Occipital lobe (tissue), 2 donors: Measurements from ENCODE around the gene SCYGR6. TPM values are rescaled to one million over a fixed set of nuclear protein-coding genes. Genes with fewer than 3 reads are reported as not detected.
"Not testable (repeated sequence)": the region's sequence is repeated elsewhere in the genome, so short reads cannot be mapped to it uniquely, and the experiment has no call there.

Experiments
- DNase-seq: peaks from one replicate; lab custom pipeline; 2025; lab: John Stamatoyannopoulos, UW
- total RNA-seq: library from RNA; depleted of rRNA; stranded (reverse); fragments of >200 nt; gene quantifications from one replicate; pipeline ENCODE4 v1.2.3, GENCODE V29; 2014

Gene SCYGR6, protein sequence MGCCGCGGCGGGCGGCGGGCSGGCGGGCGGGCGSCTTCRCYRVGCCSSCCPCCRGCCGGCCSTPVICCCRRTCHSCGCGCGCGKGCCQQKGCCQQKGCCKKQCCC
- total RNA-seq, result not detected

DNA sequence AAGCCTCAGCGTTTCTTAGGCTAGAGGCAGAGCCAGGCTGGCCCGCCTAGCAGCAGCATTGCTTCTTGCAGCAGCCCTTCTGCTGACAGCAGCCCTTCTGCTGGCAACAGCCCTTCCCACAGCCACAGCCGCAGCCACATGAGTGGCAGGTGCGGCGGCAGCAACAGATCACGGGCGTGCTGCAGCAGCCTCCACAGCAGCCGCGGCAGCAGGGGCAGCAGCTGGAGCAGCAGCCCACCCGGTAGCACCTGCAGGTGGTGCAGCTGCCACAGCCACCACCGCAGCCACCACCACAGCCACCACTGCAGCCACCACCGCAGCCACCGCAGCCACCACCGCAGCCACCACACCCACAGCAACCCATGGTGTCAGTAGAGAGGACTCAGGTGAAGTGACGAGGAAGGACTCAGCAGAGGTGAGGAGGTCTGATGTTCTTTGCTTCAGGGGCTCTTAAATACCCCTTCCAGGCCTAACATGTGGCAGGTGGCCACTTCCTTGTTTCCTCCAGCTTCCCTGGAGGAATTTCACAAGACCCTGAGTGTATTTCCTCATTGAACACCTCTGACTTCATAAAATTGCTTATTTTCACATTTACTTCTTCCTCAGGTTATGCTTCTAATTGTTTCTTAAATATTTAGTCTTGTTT is at the start of gene SCYGR6:
Gene SCYGR6, minus strand, starts transcription at position 364 of the 646 bp plus-strand sequence. Its CDS starts 0 bp downstream, at position 364.
- no peak for DNase-seq

GRCh38 chr2:227774011-227774624 is 49.6 kb upstream of the SCYGR6 start:
- DNase-seq, result no peak

DNA sequence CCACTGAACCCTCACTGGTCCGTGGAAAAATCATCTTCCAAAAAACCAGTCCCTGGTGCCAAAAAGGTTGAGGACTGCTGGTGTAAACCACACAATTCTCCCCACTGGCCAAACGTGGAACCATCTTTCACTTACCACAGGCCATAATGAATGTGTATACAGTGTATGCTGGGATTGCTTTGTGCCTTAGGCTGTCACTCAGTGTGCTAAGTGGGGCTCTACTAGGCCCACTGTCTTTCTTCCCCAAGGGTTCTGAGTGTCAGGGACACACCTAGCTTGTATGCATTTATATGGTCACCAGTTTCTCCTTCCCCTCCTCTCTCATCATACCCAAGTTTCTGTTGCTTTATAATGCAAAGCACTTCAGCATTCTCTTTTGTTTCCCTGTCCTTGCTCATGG is 48.4 kb upstream of the SCYGR6 start:
- no peak for DNase-seq

DNA sequence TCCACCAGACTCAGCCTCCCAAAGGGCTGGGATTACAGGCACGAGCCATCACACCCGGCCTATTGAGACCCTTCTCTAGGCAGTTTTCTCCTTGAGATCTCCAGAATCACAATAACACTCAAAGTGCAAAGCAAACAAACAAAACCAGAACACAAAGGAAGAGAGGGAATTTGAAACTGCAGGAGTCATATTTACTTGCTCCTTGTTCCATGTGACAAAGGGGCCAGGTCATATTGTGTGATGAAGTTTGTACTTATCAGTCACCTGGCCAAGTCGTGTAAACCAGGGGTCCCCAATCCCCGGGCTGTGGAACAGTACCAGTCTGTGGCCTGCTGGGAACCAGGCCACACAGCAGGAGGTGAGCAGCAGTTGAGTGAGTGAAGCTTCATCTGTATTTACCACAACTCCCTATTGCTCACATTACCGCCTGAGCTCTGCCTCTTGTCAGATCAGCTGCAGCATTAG is 47.7 kb upstream of the SCYGR6 start:
- no peak for DNase-seq

DNA sequence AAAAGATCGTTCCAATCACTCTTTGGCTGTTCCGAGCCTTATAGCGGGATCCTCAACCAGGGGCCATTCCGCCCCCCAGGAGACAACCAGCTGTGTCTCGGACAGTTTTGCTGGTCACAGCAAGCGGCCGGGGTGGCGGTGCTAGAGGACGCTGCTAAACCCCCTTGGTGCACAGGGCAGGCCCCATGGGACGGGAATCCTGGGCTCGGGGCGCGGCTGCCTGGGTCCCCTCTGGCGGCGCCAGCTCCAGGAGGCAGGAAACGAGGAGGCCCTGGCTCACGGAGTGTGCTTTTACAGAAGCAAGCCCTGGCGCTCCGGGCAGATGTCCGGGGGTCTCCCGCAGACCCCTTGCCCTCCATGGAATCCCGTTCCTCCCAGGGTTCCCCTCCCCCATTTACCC is 43.3 kb upstream of the SCYGR6 start:
- no peak for DNase-seq

GRCh38 chr2:227766373-227766883 is 41.9 kb upstream of the SCYGR6 start:
- DNase-seq, result peak; percentile 63

- DNase-seq, result no peak
Measured at GRCh38 chr2:227765788-227766372, 41.3 kb upstream of the SCYGR6 start.

- DNase-seq, result no peak
Measured at GRCh38 chr2:227761740-227762476, 37.4 kb upstream of the SCYGR6 start.

GRCh38 chr2:227759411-227760118 is 35.0 kb upstream of the SCYGR6 start:
- DNase-seq, result no peak

DNA sequence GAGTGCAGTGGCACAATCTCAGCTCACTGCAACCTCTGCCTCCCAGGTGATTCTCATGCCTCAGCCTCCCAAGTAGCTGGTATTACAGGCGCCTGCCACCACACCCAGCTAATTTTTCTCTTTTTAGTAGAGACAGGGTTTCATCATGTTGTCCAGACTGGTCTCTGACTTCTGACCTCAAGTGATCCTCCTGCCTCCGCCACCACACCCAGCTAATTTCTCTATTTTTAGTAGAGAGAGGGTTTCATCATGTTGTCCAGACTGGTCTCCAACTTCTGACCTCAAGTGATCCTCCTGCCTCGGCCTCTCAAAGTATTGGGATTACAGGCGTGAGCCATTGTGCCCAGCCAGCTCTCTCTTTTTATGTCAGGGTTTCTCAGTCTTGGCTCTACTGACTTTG is 31.7 kb upstream of the SCYGR6 start:
- DNase-seq, result not testable (repeated sequence)

DNA sequence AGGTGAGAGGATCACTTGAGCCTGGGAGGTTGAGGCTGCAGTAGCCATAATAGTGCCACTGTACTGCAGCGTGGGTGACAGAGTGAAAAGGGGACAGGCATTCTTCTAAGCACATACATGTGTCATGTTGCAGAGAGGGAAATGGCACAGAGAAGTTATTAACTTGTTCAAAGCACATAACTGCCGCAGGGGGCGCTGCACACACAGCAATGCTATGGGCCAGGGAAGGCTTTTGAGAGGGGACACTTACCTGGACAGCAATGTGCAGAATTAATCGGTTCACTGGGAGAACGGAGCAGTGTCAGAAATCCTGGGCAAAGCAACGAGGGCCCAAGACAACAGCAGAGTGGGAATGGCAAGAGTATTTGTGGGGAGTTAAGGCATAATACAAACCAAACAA is 23.5 kb upstream of the SCYGR6 start:
- DNase-seq, result no peak

DNA sequence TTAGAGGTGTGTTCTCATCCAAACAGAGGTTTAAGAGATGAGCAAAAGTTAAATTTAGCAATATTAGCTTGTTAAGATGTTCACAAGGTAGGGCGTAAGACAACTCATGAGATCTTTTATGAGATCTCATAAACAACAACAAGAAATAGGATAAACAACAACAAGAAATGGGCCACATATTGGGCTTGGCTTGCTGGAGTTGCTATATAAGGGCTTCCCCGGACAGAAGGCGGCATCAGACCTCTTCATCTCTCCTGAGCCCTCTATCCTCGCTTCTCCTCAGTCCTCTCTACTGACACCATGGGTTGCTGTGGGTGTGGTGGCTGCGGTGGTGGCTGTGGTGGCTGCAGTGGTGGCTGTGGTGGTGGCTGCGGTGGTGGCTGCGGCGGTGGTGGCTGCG is 21.0 kb upstream of the SCYGR6 start, which contains the start of gene SCYGR8:
Gene SCYGR8, plus strand, starts transcription at position 301 of the 400 bp plus-strand sequence. Its CDS starts 0 bp downstream, at position 301.
- DNase-seq, result no peak

DNA sequence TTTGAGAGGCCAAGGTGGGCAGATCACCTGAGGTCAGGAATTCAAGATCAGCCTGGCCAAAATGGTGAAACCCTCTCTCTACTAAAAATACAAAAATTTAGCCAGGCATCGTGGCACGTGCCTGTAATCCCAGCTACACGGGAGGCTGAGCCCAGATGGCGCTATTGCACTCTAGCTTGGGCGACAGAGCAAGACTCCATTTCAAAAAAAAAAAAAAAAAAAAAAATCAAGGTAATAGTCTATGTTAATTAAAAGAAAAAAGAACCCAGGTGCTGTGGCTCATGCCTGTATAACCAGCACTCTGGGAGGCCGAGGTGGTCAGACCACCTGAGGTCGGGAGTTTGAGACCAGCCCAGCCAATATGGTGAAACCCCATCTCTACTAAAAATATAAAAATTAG is 16.1 kb upstream of the SCYGR6 start:
- DNase-seq, result not testable (repeated sequence)

DNA sequence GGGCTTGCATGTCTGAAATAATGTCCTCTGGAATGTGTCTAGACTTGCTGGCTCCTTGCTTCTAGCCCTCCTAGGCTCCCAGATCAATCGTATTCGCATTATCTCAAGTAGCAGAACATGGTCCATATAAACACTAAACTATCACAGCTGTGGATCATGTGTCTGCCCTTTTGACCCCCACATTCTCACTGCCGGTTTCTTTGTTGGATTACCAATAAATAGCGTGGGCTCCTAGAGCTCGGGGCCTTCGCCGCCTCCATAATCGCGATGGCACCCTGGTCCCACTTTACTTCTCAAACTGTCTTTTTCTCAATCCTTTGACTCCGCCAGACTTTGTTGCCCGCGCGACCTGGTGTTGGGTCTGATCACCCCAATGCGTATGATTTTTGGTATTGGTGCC is 14.8 kb upstream of the SCYGR6 start:
- DNase-seq, result no peak

DNA sequence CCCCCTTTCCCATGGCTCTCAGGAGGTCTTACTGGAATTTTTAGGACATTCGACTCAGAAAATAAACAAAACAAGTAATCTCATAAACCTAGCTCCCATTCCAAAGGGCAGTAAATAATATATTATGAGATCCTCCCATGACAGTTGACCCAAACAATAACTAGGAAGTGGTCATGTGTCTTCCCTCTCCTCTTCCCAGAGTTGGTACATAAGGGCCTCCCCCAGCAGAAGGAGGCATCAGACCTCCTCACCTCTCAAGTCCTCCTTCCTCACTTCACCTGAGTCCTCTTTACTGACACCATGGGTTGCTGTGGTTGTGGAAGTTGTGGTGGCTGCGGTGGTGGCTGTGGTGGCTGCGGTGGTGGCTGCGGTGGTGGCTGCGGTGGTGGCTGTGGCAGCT is 3.5 kb upstream of the SCYGR6 start, which contains the start of gene SCYGR7:
Gene SCYGR7, plus strand, starts transcription at position 301 of the 400 bp plus-strand sequence. Its CDS starts 0 bp downstream, at position 301.
- DNase-seq, result no peak

GRCh38 chr2:227722821-227723220 is 1.7 kb downstream of the SCYGR6 start:
- DNase-seq, result not testable (repeated sequence)

- no peak for DNase-seq
Measured at GRCh38 chr2:227720680-227721079, 3.9 kb downstream of the SCYGR6 start.

- DNase-seq, result no peak
Measured at GRCh38 chr2:227719641-227720040, 4.9 kb downstream of the SCYGR6 start.

DNA sequence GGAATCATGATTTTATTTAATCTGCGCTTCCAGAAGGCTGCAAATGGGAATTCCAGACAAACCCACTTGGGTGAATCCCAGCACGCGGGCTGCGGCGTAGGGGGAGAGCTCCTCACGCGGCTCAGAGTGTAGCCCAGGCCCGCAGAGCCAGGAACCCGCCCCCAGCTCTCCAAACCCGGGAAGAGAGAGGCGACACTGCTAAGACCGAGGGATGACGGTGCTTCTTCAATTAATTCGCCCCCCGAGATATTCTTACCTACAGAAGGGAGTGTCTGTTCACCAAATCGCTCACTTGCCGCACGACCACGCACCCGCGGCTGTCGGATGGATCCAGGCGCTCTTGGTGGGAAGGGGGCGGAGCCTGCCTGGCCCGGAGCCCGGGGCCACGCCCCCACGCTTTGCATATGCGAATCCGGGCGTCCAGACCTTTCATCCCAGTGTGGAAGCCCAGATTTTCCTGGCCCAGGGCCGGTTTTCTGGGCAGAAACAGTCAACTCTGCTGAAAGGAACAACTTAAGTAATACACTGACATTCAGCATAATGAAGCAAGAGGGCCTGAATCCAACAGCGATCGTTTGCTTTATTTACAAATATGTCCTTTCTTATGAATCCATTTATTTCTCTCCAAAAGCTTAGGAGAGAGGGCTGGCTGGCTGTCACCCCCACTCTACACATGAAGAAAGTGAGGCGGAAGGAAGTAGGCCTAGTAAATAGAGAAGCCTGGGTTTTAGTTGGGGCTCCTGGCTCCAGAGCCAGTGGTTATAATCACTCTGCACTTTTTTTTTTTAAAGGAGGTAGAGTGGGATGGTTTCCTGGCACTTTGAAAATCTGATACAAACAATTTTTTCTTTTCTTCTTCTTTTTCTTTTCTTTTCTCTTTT is 6.6 kb downstream of the SCYGR6 start, which contains the start of gene SLC19A3:
Gene SLC19A3, minus strand, starts transcription at position 342 of the 881 bp plus-strand sequence. CDS start 15,710 bp downstream, outside the sequence.
- DNase-seq, result peak; percentile 66

- DNase-seq, result no peak
Measured at GRCh38 chr2:227716501-227716900, 8.1 kb downstream of the SCYGR6 start.
